HepG2 (cell line): ENCODE results near the gene NRN1L. TPM values are rescaled to one million over a fixed set of nuclear protein-coding genes. Genes with fewer than 3 reads are reported as not detected.

Experiments used
- ATAD3A ChIP-seq: sonication (generic); formaldehyde crosslinking; IDR thresholded peaks from 2 replicates; pipeline ENCODE4 v1.4.0; 2020; ENCODE audit warnings: missing genetic modification reagents
- BRF2 ChIP-seq: sonication (generic); formaldehyde crosslinking; IDR thresholded peaks from 2 replicates; pipeline ENCODE4 v1.8.1; 2022; ENCODE audit warnings: mild to moderate bottlenecking, missing genetic modification reagents
- CBX2 ChIP-seq, 2 experiments: fragments of 200-600 bp in 1 of 2; sonication (generic); formaldehyde crosslinking in 1 of 2; IDR thresholded peaks; 2 replicates each; pipeline versions ENCODE4 v1.7.0 to v1.8.1; 2018 to 2022; ENCODE audit warnings: low read depth in 2 of 2, low read length in 1 of 2, mild to moderate bottlenecking in 1 of 2, missing genetic modification reagents in 1 of 2
- FOXA1 ChIP-seq, 2 experiments: fragments of 450-650 bp in 1 of 2; sonication (generic) in 1 of 2; formaldehyde crosslinking in 1 of 2; IDR thresholded peaks; 2 replicates each; pipeline versions ENCODE4 v1.4.0 to v1.6.1; 2016 to 2020; ENCODE audit warnings: missing genetic modification reagents in 1 of 2
- HDAC2 ChIP-seq: sonication (generic); formaldehyde crosslinking; IDR thresholded peaks from 2 replicates; pipeline ENCODE4 v1.4.0; 2020; ENCODE audit warnings: missing genetic modification reagents
- HNRNPH1 ChIP-seq: fragments of 200-400 bp; formaldehyde crosslinking; optimal IDR thresholded peaks from 2 replicates; pipeline ENCODE3; 2017; ENCODE audit warnings: mild to moderate bottlenecking, low read depth, low read length
- IKZF1 ChIP-seq: fragments of 450-650 bp; IDR thresholded peaks from 2 replicates; pipeline ENCODE4 v1.7.1; 2016
- IKZF4 ChIP-seq: sonication (generic); formaldehyde crosslinking; IDR thresholded peaks from 2 replicates; pipeline ENCODE4 v1.5.1; 2020; ENCODE audit warnings: borderline replicate concordance, mild to moderate bottlenecking, low read depth, missing genetic modification reagents; ENCODE audit errors: not compliant biosample characterization
- IRX3 ChIP-seq: sonication (generic); formaldehyde crosslinking; IDR thresholded peaks from 2 replicates; pipeline ENCODE4 v1.8.1; 2023; ENCODE audit warnings: mild to moderate bottlenecking, low read depth, missing genetic modification reagents, borderline replicate concordance
- KDM5B ChIP-seq: sonication (generic); formaldehyde crosslinking; IDR thresholded peaks from 2 replicates; pipeline ENCODE4 v1.4.0; 2020; ENCODE audit warnings: missing genetic modification reagents, mild to moderate bottlenecking, borderline replicate concordance
- POGZ ChIP-seq: sonication (generic); formaldehyde crosslinking; IDR thresholded peaks from 2 replicates; pipeline ENCODE4 v1.4.0; 2020; ENCODE audit warnings: mild to moderate bottlenecking, missing genetic modification reagents
- SALL2 ChIP-seq: sonication (generic); formaldehyde crosslinking; IDR thresholded peaks from 2 replicates; pipeline ENCODE4 v1.8.1; 2023; ENCODE audit warnings: mild to moderate bottlenecking, missing genetic modification reagents, inconsistent platforms
- SIX1 ChIP-seq: sonication (generic); formaldehyde crosslinking; IDR thresholded peaks from 2 replicates; pipeline ENCODE4 v1.4.0; 2020; ENCODE audit warnings: missing genetic modification reagents, borderline replicate concordance
- TBP ChIP-seq: sonication (generic); formaldehyde crosslinking; IDR thresholded peaks from 2 replicates; pipeline ENCODE4 v1.5.0; 2020; ENCODE audit warnings: missing genetic modification reagents
- ZFP90 ChIP-seq: sonication (generic); formaldehyde crosslinking; IDR thresholded peaks from 2 replicates; pipeline ENCODE4 v1.8.0; 2022; ENCODE audit warnings: missing genetic modification reagents, mild to moderate bottlenecking, inconsistent platforms, borderline replicate concordance
- ZNF33A ChIP-seq: sonication (generic); formaldehyde crosslinking; IDR thresholded peaks from 2 replicates; pipeline ENCODE4 v1.5.1; 2020; ENCODE audit warnings: missing genetic modification reagents, mild to moderate bottlenecking, moderate library complexity, borderline replicate concordance
- ZNF503 ChIP-seq: sonication (generic); formaldehyde crosslinking; IDR thresholded peaks from 2 replicates; pipeline ENCODE4 v1.4.0; 2020; ENCODE audit warnings: missing genetic modification reagents
- ZNF550 ChIP-seq: sonication (generic); formaldehyde crosslinking; IDR thresholded peaks from 2 replicates; pipeline ENCODE4 v1.4.0; 2020; ENCODE audit warnings: mild to moderate bottlenecking, missing genetic modification reagents, borderline replicate concordance
- ZNF558 ChIP-seq: sonication (generic); formaldehyde crosslinking; IDR thresholded peaks from 2 replicates; pipeline ENCODE4 v1.9.0; 2022; ENCODE audit warnings: mild to moderate bottlenecking, missing genetic modification reagents, borderline replicate concordance
- ZNF720 ChIP-seq: sonication (generic); formaldehyde crosslinking; IDR thresholded peaks from 2 replicates; pipeline ENCODE4 v1.4.0; 2020; ENCODE audit warnings: missing genetic modification reagents
- ZNF782 ChIP-seq: sonication (generic); formaldehyde crosslinking; IDR thresholded peaks from 2 replicates; pipeline ENCODE4 v1.4.0; 2020; ENCODE audit warnings: missing genetic modification reagents, mild to moderate bottlenecking, borderline replicate concordance
- ZNF790 ChIP-seq: sonication (generic); formaldehyde crosslinking; IDR thresholded peaks from 2 replicates; pipeline ENCODE4 v1.8.0; 2022; ENCODE audit warnings: missing genetic modification reagents, mild to moderate bottlenecking, borderline replicate concordance
- ZNF839 ChIP-seq: sonication (generic); formaldehyde crosslinking; IDR thresholded peaks from 2 replicates; pipeline ENCODE4 v1.4.0; 2020; ENCODE audit warnings: missing genetic modification reagents, mild to moderate bottlenecking, borderline replicate concordance
- polyA plus RNA-seq, 8 experiments: library from polyadenylated mRNA; depleted of rRNA in 3 of 8; stranded (reverse) in 7 of 8; unstranded in 1 of 8; fragments of >200 nt; fragmentation: Illumina TruSeq in 4 of 8; extraction: Trizol in 4 of 8; gene quantifications; 2 replicates each; pipeline versions ENCODE4 v1.2.1 to v1.2.3, GENCODE V29; 2011 to 2016; ENCODE audit warnings: low read depth in 4 of 8, missing spikeins in 1 of 8, mixed read lengths in 1 of 8; ENCODE audit not compliant: insufficient read depth in 1 of 8
- total RNA-seq, 5 experiments: library from RNA; depleted of rRNA; stranded (reverse); fragments of >200 nt; fragmentation: Illumina TruSeq; extraction: Trizol; gene quantifications; 2 replicates each; pipeline ENCODE4 v1.2.3, GENCODE V29; 2016; ENCODE audit warnings: low read depth in 1 of 5
- TF ChIP-seq, protein P1 (sequence below): sonication (generic); formaldehyde crosslinking; conservative IDR thresholded peaks from 2 replicates; pipeline ENCODE4 v1.8.0; 2022; ENCODE audit warnings: low read depth, missing genetic modification reagents

Gene NRN1L
- total and polyA plus RNA-seq, 2 of the 13 experiments (the other 11 are each of a cell fraction or from before 2014, with no cell fraction given), result 0.53 to 1.2 TPM

GRCh38 chr16:67892899-67893742 lies 8.4 kb downstream of the NRN1L start, which contains the start of gene PSKH1 (continued):
- TF ChIP-seq, protein P1, sequence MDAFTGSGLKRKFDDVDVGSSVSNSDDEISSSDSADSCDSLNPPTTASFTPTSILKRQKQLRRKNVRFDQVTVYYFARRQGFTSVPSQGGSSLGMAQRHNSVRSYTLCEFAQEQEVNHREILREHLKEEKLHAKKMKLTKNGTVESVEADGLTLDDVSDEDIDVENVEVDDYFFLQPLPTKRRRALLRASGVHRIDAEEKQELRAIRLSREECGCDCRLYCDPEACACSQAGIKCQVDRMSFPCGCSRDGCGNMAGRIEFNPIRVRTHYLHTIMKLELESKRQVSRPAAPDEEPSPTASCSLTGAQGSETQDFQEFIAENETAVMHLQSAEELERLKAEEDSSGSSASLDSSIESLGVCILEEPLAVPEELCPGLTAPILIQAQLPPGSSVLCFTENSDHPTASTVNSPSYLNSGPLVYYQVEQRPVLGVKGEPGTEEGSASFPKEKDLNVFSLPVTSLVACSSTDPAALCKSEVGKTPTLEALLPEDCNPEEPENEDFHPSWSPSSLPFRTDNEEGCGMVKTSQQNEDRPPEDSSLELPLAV, result no peak
- TF ChIP-seq ZNF503 (CRISPR knock-in tag) (no peak; the same call in 1 of the 2 replicates), ZNF782 (CRISPR knock-in tag) (peak; percentile 93), IKZF1 (no peak), HNRNPH1 (no peak), IRX3 (CRISPR knock-in tag) (no peak; the same call in 1 of the 2 replicates), ZFP90 (CRISPR knock-in tag) (no peak; the same call in none of the 2 replicates), KDM5B (peak; percentile 97), IKZF4 (no peak), TBP (CRISPR knock-in tag) (no peak), ZNF550 (CRISPR knock-in tag) (no peak), SALL2 (CRISPR knock-in tag) (0 out of 2 replicates have a peak, but pooled peaks have one; percentile 65), ZNF720 (CRISPR knock-in tag) (no peak), ZNF33A (CRISPR knock-in tag) (no peak), BRF2 (no peak), ZNF839 (CRISPR knock-in tag) (no peak), ATAD3A (CRISPR knock-in tag) (no peak), FOXA1 (IDR thresholded peaks at IDR 0.05) (no peak), FOXA1 (CRISPR knock-in tag; IDR thresholded peaks at IDR 0.05) (no peak; the same call in 1 of the 2 replicates), CBX2 (IDR thresholded peaks at IDR 0.05; ENCODE audit: low read depth, low read length) (no peak), CBX2 (CRISPR knock-in tag; IDR thresholded peaks at IDR 0.05; ENCODE audit: low read depth) (no peak), HDAC2 (CRISPR knock-in tag) (peak; percentile 27), POGZ (0 out of 2 replicates have a peak, but pooled peaks have one; percentile 14), SIX1 (CRISPR knock-in tag) (peak; percentile 83; the same call in 1 of the 2 replicates), ZNF790 (CRISPR knock-in tag) (peak; percentile 56; the same call in 1 of the 2 replicates), ZNF558 (no peak; the same call in 1 of the 2 replicates)
